ENCODE measurements around the gene AGPAT4.

DNA sequence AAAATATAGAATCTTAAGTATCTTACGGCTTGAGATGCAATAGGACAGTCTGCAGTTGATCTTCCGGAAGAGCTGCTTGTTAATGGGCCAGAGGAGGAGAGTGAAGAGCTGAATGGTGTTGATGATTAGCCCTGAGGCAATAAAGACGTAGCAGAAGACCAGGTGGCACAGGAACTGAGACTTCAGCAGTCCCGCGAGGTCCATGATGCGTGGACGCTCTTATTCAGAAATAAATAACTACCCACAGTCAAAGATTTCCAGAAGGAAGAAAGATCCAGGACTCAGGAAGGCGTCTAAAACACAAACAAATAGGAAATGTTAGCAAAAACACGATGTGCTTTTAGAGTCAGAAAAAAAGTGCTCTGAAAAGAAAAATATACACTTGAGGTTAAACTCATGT is 41.9 kb downstream of the AGPAT4 start:
- TF ChIP-seq, protein P1, sequence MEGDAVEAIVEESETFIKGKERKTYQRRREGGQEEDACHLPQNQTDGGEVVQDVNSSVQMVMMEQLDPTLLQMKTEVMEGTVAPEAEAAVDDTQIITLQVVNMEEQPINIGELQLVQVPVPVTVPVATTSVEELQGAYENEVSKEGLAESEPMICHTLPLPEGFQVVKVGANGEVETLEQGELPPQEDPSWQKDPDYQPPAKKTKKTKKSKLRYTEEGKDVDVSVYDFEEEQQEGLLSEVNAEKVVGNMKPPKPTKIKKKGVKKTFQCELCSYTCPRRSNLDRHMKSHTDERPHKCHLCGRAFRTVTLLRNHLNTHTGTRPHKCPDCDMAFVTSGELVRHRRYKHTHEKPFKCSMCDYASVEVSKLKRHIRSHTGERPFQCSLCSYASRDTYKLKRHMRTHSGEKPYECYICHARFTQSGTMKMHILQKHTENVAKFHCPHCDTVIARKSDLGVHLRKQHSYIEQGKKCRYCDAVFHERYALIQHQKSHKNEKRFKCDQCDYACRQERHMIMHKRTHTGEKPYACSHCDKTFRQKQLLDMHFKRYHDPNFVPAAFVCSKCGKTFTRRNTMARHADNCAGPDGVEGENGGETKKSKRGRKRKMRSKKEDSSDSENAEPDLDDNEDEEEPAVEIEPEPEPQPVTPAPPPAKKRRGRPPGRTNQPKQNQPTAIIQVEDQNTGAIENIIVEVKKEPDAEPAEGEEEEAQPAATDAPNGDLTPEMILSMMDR (IDR thresholded peaks at IDR 0.05; ENCODE audit: poor library complexity) = no peak
- no peak for TF ChIP-seq EZH2phosphoT487 (IDR thresholded peaks at IDR 0.05; ENCODE audit: low read depth, severe bottlenecking, unreplicated experiment)

Data from hepatocyte (in vitro differentiated cells).